GM23248 (cell line): ENCODE results near the gene FMR1NB. TPM values are rescaled to one million over a fixed set of nuclear protein-coding genes. Genes with fewer than 3 reads are reported as not detected.

Experiments
- DNase-seq: peaks from one replicate; pipeline ENCODE4 v3.0.0-alpha.2; 2015
- H2AFZ ChIP-seq: fragments of 200-600 bp; sonication (generic); 2 replicates; pipeline ENCODE4 v1.6.1; 2016; ENCODE audit warnings: antibody characterized with exemption
- H3F3A ChIP-seq: fragments of 200-600 bp; sonication (generic); 2 replicates; pipeline ENCODE4 v1.6.1; 2016; ENCODE audit warnings: mild to moderate bottlenecking, antibody characterized with exemption, mixed run types; ENCODE audit not compliant: insufficient read depth
- H3K27ac ChIP-seq: fragments of 200-600 bp; sonication (generic); 2 replicates; pipeline ENCODE4 v1.5.1; 2016; ENCODE audit warnings: mild to moderate bottlenecking
- H3K27me3 ChIP-seq: fragments of 200-600 bp; sonication (generic); replicated peaks from 2 replicates; pipeline ENCODE4 v1.6.1; 2016; ENCODE audit warnings: mild to moderate bottlenecking; ENCODE audit not compliant: insufficient read depth
- H3K36me3 ChIP-seq: fragments of 200-600 bp; sonication (generic); 2 replicates; pipeline ENCODE4 v1.6.1; 2016; ENCODE audit warnings: low read depth, mild to moderate bottlenecking
- H3K4me1 ChIP-seq: fragments of 200-600 bp; sonication (generic); 2 replicates; pipeline ENCODE4 v1.6.1; 2016; ENCODE audit warnings: mild to moderate bottlenecking; ENCODE audit not compliant: insufficient read depth
- H3K4me2 ChIP-seq: fragments of 200-600 bp; sonication (generic); one replicate; pipeline ENCODE4 v1.6.1; 2016; ENCODE audit warnings: mild to moderate bottlenecking; ENCODE audit not compliant: unreplicated experiment
- H3K4me3 ChIP-seq: fragments of 200-600 bp; sonication (generic); 2 replicates; pipeline ENCODE4 v1.5.1; 2016; ENCODE audit warnings: mild to moderate bottlenecking
- H3K79me2 ChIP-seq: fragments of 200-600 bp; sonication (generic); 2 replicates; pipeline ENCODE4 v1.6.1; 2016; ENCODE audit warnings: mild to moderate bottlenecking; ENCODE audit not compliant: insufficient read depth
- H3K9ac ChIP-seq: fragments of 200-600 bp; sonication (generic); 2 replicates; pipeline ENCODE4 v1.6.1; 2016; ENCODE audit warnings: mild to moderate bottlenecking
- H3K9me2 ChIP-seq: fragments of 200-600 bp; sonication (generic); 2 replicates; pipeline ENCODE4 v1.6.1; 2016; ENCODE audit warnings: mixed run types, mild to moderate bottlenecking, moderate library complexity; ENCODE audit not compliant: insufficient read depth
- H3K9me3 ChIP-seq: fragments of 200-600 bp; sonication (generic); one replicate; pipeline ENCODE4 v1.6.1; 2017; ENCODE audit warnings: low read depth
- H4K20me1 ChIP-seq: fragments of 200-600 bp; sonication (generic); 2 replicates; pipeline ENCODE4 v1.6.0; 2016; ENCODE audit not compliant: insufficient read depth
- EZH2 ChIP-seq: fragments of 200-600 bp; sonication (generic); IDR thresholded peaks from 2 replicates; pipeline ENCODE4 v1.6.1; 2018; ENCODE audit warnings: antibody characterized with exemption, mild to moderate bottlenecking; ENCODE audit not compliant: insufficient read depth, poor library complexity, severe bottlenecking
- EZH2phosphoT487 ChIP-seq: fragments of 200-600 bp; sonication (generic); IDR thresholded peaks from 2 replicates; pipeline ENCODE4 v1.6.1; 2018; ENCODE audit warnings: antibody characterized with exemption, moderate library complexity, mild to moderate bottlenecking, low read depth; ENCODE audit not compliant: insufficient read depth
- WGBS, 2 experiments: methylation state at CpG; one replicate each; pipeline ENCODE4 v1.1.6; 2015 to 2017; ENCODE audit warnings: low lambda C conversion rate in 2 of 2, low coverage in 1 of 2; ENCODE audit errors: missing lambda C conversion rate in 2 of 2; 5-methylcytosine and 5-hydroxymethylcytosine counted together
- in situ Hi-C: fragments of 300-500 bp; cut with MboI; formaldehyde crosslinking; loops from 2 replicates; pipeline ENCODE4 v1.15.0; 2020
- polyA plus RNA-seq: library from polyadenylated mRNA; unstranded; fragments of >200 nt; fragmentation: Nextera tagmentation; extraction: Ambion mirVana; gene quantifications from 2 replicates; pipeline ENCODE4 v1.2.1, GENCODE V29; 2016
- total RNA-seq: library from RNA; depleted of rRNA; stranded (reverse); fragments of >200 nt; shearing (Covaris generic); gene quantifications from 2 replicates; pipeline ENCODE4 v1.2.3, GENCODE V29; 2014

FMR1NB gene
- total and polyA plus RNA-seq, 2 experiments from 2014 or later = not detected

GRCh38 chrX:148024425-148025148 is 43.5 kb downstream of the FMR1NB start:
- in situ Hi-C loops = no loop called here
- no peaks in the 10 kb centered on the region for H3K9me2 ChIP-seq

GRCh38 chrX:148035380-148035779 is 54.2 kb downstream of the FMR1NB start:
- H3K4me3 ChIP-seq = no peak overlapping the region
- H3K4me2 ChIP-seq = no peak overlapping the region
- no peaks in the 10 kb centered on the region for H3K27me3 ChIP-seq
- 42 to 49% methylated on average over 2 of the region's 2 CpGs for WGBS, 2 experiments
- H3K36me3 ChIP-seq = no peaks in the 10 kb centered on the region
- no peaks in the 10 kb centered on the region for H3K9me3 ChIP-seq
- no peak overlapping the region for H2AFZ ChIP-seq
- no peaks in the 10 kb centered on the region for H3F3A ChIP-seq
- H3K4me1 ChIP-seq = no peaks in the 10 kb centered on the region
- no peak overlapping the region for H3K9ac ChIP-seq
- no peaks in the 10 kb centered on the region for H3K79me2 ChIP-seq
- DNase-seq = no peak
- H3K27ac ChIP-seq = no peak overlapping the region
- no peaks in the 10 kb centered on the region for H3K9me2 ChIP-seq
- TF ChIP-seq EZH2phosphoT487 = no peak
- TF ChIP-seq EZH2 = no peak
- in situ Hi-C loops = no loop called here
- no peaks in the 10 kb centered on the region for H4K20me1 ChIP-seq

More at GRCh38 chrX:148024425-148025148, 43.5 kb downstream of the FMR1NB start:
- 61 to 67% methylated on average over 8 of the region's 8 CpGs for WGBS, 2 experiments
- DNase-seq = no peak
- H3K27ac ChIP-seq = no peak overlapping the region
- H3K4me2 ChIP-seq = no peak overlapping the region
- H3K79me2 ChIP-seq = no peaks in the 10 kb centered on the region
- H3K9me3 ChIP-seq = no peaks in the 10 kb centered on the region
- H3K27me3 ChIP-seq = no peaks in the 10 kb centered on the region
- H4K20me1 ChIP-seq = no peaks in the 10 kb centered on the region
- no peaks in the 10 kb centered on the region for H3K36me3 ChIP-seq
- no peak for TF ChIP-seq EZH2
- no peak for TF ChIP-seq EZH2phosphoT487
- H3K4me3 ChIP-seq = no peak overlapping the region
- no peaks in the 10 kb centered on the region for H3K4me1 ChIP-seq
- H3F3A ChIP-seq = no peaks in the 10 kb centered on the region
- no peak overlapping the region for H3K9ac ChIP-seq
- no peak overlapping the region for H2AFZ ChIP-seq

GRCh38 chrX:148037020-148037419 is 55.9 kb downstream of the FMR1NB start:
- in situ Hi-C loops = no loop called here

GRCh38 chrX:148043271-148043855 is 62.2 kb downstream of the FMR1NB start:
- H3K27me3 ChIP-seq = no peaks in the 10 kb centered on the region
- H4K20me1 ChIP-seq = no peaks in the 10 kb centered on the region
- H3K27ac ChIP-seq = no peak overlapping the region
- no peaks in the 10 kb centered on the region for H3K4me1 ChIP-seq
- peak; percentile 79 for DNase-seq
- no peaks in the 10 kb centered on the region for H3K36me3 ChIP-seq
- no peaks in the 10 kb centered on the region for H3K79me2 ChIP-seq
- H3K9me3 ChIP-seq = no peaks in the 10 kb centered on the region
- in situ Hi-C loops = no loop called here
- no peak overlapping the region for H3K4me2 ChIP-seq
- H3K9me2 ChIP-seq = no peaks in the 10 kb centered on the region
- no peak overlapping the region for H3K4me3 ChIP-seq
- no peak overlapping the region for H2AFZ ChIP-seq
- WGBS, 2 experiments = 5 to 39% methylated on average over 2 of the region's 2 CpGs
- H3F3A ChIP-seq = no peaks in the 10 kb centered on the region
- TF ChIP-seq EZH2phosphoT487 (no peak), EZH2 (no peak)
- H3K9ac ChIP-seq = no peak overlapping the region

More at GRCh38 chrX:148037020-148037419, 55.9 kb downstream of the FMR1NB start:
- no peak for DNase-seq
- Histone ChIP-seq H3K36me3 (no peaks in the 10 kb centered on the region), H3K9me3 (no peaks in the 10 kb centered on the region), H3K9me2 (no peaks in the 10 kb centered on the region), H3K27ac (no peak overlapping the region), H3K4me1 (no peaks in the 10 kb centered on the region), H4K20me1 (no peaks in the 10 kb centered on the region), H3K79me2 (no peaks in the 10 kb centered on the region), H3K27me3 (no peaks in the 10 kb centered on the region), H3K4me2 (no peak overlapping the region), H3K4me3 (no peak overlapping the region), H3K9ac (no peak overlapping the region), H2AFZ (no peak overlapping the region), H3F3A (no peaks in the 10 kb centered on the region)
- 71% methylated on average over 1 of the region's 1 CpG for WGBS, 2 experiments
- TF ChIP-seq EZH2 = no peak
- no peak for TF ChIP-seq EZH2phosphoT487
